ENCODE measurements around the gene SLC4A1. TPM values are rescaled to one million over a fixed set of nuclear protein-coding genes. Genes with fewer than 3 reads are reported as not detected.

The SLC4A1 gene
- total and polyA plus RNA-seq, 2 experiments from 2014 or later: not detected

DNA sequence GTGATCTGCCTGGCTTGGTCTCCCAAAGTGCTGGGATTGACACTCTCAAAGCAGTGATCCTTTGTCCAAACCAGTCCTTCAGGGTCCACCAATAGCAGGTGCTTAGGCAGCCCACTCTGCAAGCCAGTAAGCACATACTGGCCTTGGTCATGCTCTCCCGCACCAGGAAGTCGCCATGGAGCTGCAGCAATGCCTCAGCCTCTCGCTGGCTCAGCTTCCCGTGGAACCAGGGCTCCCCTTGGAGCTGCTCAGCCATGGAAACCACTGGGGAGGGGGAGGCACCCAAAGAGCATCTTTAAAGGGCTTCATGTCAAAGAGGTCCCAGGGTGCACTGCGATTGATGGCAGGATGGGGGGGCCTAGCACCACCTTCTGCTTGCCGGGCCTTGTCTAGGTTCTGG lies 38.8 kb downstream of the SLC4A1 start (continued):
- TF ChIP-seq ZNF462 (CRISPR knock-in tag; IDR thresholded peaks at IDR 0.05) (no peak), JUNB (IDR thresholded peaks at IDR 0.05; ENCODE audit: unreplicated experiment) (no peak), ZNF114 (CRISPR knock-in tag; IDR thresholded peaks at IDR 0.05) (no peak), EZH2phosphoT487 (IDR thresholded peaks at IDR 0.05; ENCODE audit: unreplicated experiment) (no peak), ZNF331 (CRISPR knock-in tag; IDR thresholded peaks at IDR 0.05; ENCODE audit: low read depth) (no peak), STAT1 (IDR thresholded peaks at IDR 0.05; ENCODE audit: unreplicated experiment) (no peak)
- TF ChIP-seq, protein P1, sequence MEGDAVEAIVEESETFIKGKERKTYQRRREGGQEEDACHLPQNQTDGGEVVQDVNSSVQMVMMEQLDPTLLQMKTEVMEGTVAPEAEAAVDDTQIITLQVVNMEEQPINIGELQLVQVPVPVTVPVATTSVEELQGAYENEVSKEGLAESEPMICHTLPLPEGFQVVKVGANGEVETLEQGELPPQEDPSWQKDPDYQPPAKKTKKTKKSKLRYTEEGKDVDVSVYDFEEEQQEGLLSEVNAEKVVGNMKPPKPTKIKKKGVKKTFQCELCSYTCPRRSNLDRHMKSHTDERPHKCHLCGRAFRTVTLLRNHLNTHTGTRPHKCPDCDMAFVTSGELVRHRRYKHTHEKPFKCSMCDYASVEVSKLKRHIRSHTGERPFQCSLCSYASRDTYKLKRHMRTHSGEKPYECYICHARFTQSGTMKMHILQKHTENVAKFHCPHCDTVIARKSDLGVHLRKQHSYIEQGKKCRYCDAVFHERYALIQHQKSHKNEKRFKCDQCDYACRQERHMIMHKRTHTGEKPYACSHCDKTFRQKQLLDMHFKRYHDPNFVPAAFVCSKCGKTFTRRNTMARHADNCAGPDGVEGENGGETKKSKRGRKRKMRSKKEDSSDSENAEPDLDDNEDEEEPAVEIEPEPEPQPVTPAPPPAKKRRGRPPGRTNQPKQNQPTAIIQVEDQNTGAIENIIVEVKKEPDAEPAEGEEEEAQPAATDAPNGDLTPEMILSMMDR (conservative IDR thresholded peaks at IDR 0.05; ENCODE audit: low read depth in 2 of 2): no peak

DNA sequence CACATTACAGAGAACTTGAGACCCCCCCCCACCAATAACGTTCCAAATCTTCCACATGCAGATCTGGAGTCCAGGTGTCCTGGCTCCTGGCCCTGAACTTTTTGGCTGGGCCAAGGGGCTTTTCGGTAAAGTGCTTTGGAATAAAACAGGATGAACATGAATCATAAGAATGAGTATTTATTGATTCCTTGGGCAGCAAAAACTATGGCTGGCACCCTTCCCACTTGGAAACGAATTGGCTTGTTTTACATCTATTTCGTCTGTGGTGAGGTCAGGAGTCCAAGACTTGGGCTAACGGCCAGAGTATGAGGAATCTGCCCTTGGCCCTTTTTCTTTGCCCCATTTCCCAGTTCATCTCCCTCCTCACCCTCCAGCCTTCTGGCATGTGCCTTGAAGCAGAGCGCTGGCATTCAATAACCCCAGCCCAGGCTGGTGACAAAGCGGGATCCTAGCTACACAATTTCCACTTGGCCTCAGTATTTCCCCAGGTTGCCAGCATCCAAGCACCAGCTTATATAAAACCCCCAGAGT lies 44.3 kb downstream of the SLC4A1 start:
- Mint-ChIP-seq H3K27me3 (ENCODE audit: insufficient read depth, low read depth, poor library complexity) (peaks cover 13% of the 10 kb centered on the region), H3K9me3 (no peaks in the 10 kb centered on the region), H3K4me1 (peaks cover 10% of the 10 kb centered on the region; the same call in 2 of the 3 replicates), H3K27ac (no peak overlapping the region), H3K4me3 (no peak overlapping the region; the same call in 2 of the 3 replicates), H3K36me3 (ENCODE audit: low read depth) (peaks cover 2% of the 10 kb centered on the region; the same call in 1 of the 3 replicates)
- Histone ChIP-seq H3K27ac (ENCODE audit: low read depth) (no peak overlapping the region), H3K4me2 (no peak overlapping the region), H4K20me1 (replicated peaks; ENCODE audit: insufficient read depth) (no peaks in the 10 kb centered on the region), H3K4me1 (ENCODE audit: insufficient read depth) (peaks cover 7% of the 10 kb centered on the region), H2AFZ (no peak overlapping the region), H3K36me3 (ENCODE audit: insufficient read depth) (no peaks in the 10 kb centered on the region), H3K9me2 (ENCODE audit: insufficient read depth) (no peaks in the 10 kb centered on the region), H3K4me3 (no peak overlapping the region), H3F3A (replicated peaks; ENCODE audit: low read depth) (peaks cover 12% of the 10 kb centered on the region), H3K27me3 (ENCODE audit: insufficient read depth) (peaks cover 11% of the 10 kb centered on the region; the same call in 1 of the 2 replicates), H3K79me2 (replicated peaks; ENCODE audit: insufficient read depth) (peaks cover 11% of the 10 kb centered on the region; the same call in 1 of the 2 replicates)
- ATAC-seq: no peak
- DNase-seq (ENCODE audit: low spot score): no peak
- TF ChIP-seq EZH2phosphoT487 (IDR thresholded peaks at IDR 0.05; ENCODE audit: unreplicated experiment): no peak
- no peak for TF ChIP-seq ZNF331 (CRISPR knock-in tag; IDR thresholded peaks at IDR 0.05; ENCODE audit: low read depth)
- TF ChIP-seq CREB1 (CRISPR knock-in tag; IDR thresholded peaks at IDR 0.05; ENCODE audit: low read depth): no peak
- TF ChIP-seq POLR2AphosphoS5 (IDR thresholded peaks at IDR 0.05; ENCODE audit: low read depth): no peak

Data from GM23338 (cell line).